GM23338 (cell line): ENCODE data around the gene MFSD6.

Source experiments
- EZH2 ChIP-seq: fragments of 200-600 bp; sonication (generic); IDR thresholded peaks from one replicate; pipeline ENCODE4 v1.8.0; 2017; ENCODE audit warnings: antibody characterized with exemption, mild to moderate bottlenecking, low read depth; ENCODE audit not compliant: unreplicated experiment
- STAT1 ChIP-seq: IDR thresholded peaks from one replicate; pipeline ENCODE4 v1.6.1; 2016; ENCODE audit warnings: antibody characterized with exemption; ENCODE audit not compliant: unreplicated experiment
- TF ChIP-seq, protein P1 (sequence below), 2 experiments: fragments of 200-600 bp in 1 of 2; sonication (generic) in 1 of 2; conservative IDR thresholded peaks; 2 replicates each; pipeline versions ENCODE4 v1.5.1 to v1.6.1; 2016 to 2017; ENCODE audit warnings: antibody characterized with exemption in 2 of 2, low read depth in 2 of 2, mild to moderate bottlenecking in 2 of 2, moderate library complexity in 1 of 2
- TF ChIP-seq, protein P2 (sequence below): IDR thresholded peaks from one replicate; pipeline ENCODE4 v1.6.1; 2018; ENCODE audit warnings: antibody characterized with exemption; ENCODE audit not compliant: unreplicated experiment

DNA sequence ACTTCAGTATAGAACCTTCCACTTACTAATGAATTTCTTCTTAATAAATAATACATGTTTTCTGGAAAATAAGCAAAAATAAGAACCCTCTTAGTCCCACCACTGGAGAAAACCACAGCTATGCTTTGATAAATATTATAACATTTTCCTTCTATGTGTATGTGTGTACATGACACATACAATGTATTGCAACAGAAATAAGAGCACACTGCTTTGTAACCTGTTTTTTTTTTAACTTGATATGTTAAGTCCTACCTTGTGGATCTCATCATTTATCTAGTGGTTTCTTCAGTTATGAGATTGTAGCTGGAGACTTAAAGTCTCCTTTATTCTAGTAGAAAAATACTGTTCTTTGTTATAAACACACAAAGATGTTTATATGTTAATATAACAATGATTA, 47.6 kb upstream of the MFSD6 start:
- no peak for TF ChIP-seq EZH2
- TF ChIP-seq, protein P1, sequence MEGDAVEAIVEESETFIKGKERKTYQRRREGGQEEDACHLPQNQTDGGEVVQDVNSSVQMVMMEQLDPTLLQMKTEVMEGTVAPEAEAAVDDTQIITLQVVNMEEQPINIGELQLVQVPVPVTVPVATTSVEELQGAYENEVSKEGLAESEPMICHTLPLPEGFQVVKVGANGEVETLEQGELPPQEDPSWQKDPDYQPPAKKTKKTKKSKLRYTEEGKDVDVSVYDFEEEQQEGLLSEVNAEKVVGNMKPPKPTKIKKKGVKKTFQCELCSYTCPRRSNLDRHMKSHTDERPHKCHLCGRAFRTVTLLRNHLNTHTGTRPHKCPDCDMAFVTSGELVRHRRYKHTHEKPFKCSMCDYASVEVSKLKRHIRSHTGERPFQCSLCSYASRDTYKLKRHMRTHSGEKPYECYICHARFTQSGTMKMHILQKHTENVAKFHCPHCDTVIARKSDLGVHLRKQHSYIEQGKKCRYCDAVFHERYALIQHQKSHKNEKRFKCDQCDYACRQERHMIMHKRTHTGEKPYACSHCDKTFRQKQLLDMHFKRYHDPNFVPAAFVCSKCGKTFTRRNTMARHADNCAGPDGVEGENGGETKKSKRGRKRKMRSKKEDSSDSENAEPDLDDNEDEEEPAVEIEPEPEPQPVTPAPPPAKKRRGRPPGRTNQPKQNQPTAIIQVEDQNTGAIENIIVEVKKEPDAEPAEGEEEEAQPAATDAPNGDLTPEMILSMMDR (conservative IDR thresholded peaks at IDR 0.05; ENCODE audit: low read depth in 2 of 2), result no peak
- TF ChIP-seq, protein P2, sequence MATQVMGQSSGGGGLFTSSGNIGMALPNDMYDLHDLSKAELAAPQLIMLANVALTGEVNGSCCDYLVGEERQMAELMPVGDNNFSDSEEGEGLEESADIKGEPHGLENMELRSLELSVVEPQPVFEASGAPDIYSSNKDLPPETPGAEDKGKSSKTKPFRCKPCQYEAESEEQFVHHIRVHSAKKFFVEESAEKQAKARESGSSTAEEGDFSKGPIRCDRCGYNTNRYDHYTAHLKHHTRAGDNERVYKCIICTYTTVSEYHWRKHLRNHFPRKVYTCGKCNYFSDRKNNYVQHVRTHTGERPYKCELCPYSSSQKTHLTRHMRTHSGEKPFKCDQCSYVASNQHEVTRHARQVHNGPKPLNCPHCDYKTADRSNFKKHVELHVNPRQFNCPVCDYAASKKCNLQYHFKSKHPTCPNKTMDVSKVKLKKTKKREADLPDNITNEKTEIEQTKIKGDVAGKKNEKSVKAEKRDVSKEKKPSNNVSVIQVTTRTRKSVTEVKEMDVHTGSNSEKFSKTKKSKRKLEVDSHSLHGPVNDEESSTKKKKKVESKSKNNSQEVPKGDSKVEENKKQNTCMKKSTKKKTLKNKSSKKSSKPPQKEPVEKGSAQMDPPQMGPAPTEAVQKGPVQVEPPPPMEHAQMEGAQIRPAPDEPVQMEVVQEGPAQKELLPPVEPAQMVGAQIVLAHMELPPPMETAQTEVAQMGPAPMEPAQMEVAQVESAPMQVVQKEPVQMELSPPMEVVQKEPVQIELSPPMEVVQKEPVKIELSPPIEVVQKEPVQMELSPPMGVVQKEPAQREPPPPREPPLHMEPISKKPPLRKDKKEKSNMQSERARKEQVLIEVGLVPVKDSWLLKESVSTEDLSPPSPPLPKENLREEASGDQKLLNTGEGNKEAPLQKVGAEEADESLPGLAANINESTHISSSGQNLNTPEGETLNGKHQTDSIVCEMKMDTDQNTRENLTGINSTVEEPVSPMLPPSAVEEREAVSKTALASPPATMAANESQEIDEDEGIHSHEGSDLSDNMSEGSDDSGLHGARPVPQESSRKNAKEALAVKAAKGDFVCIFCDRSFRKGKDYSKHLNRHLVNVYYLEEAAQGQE, result no peak
- TF ChIP-seq STAT1, result no peak
